Measurements from ENCODE around the gene SKOR1. TPM values are rescaled to one million over a fixed set of nuclear protein-coding genes. Genes with fewer than 3 reads are reported as not detected.

SKOR1 gene
- polyA plus RNA-seq, 1 of the 3 experiments (the other 2 are of a cell fraction), result 0.26 TPM

DNA sequence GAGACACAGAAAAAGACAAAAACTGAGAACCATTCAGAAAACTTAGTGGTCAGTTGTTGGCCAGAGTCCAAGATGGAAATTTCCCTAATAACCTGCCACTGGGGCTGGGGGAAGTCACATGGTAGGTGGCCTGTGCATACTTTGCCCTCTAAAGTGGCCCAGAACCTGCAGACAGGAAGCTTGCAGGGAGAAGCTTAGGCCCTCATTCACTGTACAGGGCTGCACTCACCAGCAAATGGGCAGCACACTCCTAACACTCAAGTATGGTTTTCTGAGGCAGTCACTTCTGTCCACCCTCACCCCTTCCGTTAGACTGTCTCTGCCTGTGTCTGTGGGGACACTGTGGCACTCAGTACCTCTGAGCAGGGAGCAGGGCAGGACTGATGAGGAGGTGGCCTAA, 29.0 kb downstream of the SKOR1 start:
- Histone ChIP-seq H3K27ac (ENCODE audit: low read depth in 2 of 2, low read length in 1 of 2) (no peak overlapping the region), H3K4me2 (no peak overlapping the region), H3K4me3 (ENCODE audit: low read depth in 2 of 2, low read length in 1 of 2) (no peak overlapping the region), H3K36me3 (replicated peaks in 1 of 2; ENCODE audit: control insufficient read depth in 1 of 2, insufficient read depth in 2 of 2, low read length in 1 of 2) (no peaks in the 10 kb centered on the region), H3K27me3 (ENCODE audit: insufficient read depth) (no peaks in the 10 kb centered on the region), H3K79me2 (ENCODE audit: insufficient read depth) (no peaks in the 10 kb centered on the region), H3F3A (replicated peaks; ENCODE audit: insufficient read depth) (no peaks in the 10 kb centered on the region), H3K9me2 (no peaks in the 10 kb centered on the region), H4K20me1 (ENCODE audit: insufficient read depth) (no peaks in the 10 kb centered on the region), H3K9me3 (no peaks in the 10 kb centered on the region), H2AFZ (ENCODE audit: low read depth) (no peak overlapping the region), H3K9ac (no peak overlapping the region), H3K4me1 (ENCODE audit: control insufficient read depth in 1 of 2, insufficient read depth in 2 of 2, low read depth in 1 of 2, low read length in 1 of 2) (peaks cover 0 to 7% of the 10 kb centered on the region in 2 experiments; a peak in 1 of 4 replicates)
- ChIA-PET POLR2A (no interaction called here), CTCF (interaction anchor here (1.0 to 4.2 kb wide), 5 partner anchors 9 to 362 kb away, joined by 3 to 31 read pairs (median 3); no protein-coding TSS in a partner anchor)
- DNase-seq, result no peak
- TF ChIP-seq FOXM1 (IDR thresholded peaks at IDR 0.05; ENCODE audit: low read depth), result no peak
- TF ChIP-seq EP300 (IDR thresholded peaks at IDR 0.05; ENCODE audit: borderline replicate concordance in 1 of 2, low read depth in 1 of 2, low read length in 1 of 2), result no peak
- TF ChIP-seq RXRA (IDR thresholded peaks at IDR 0.05; ENCODE audit: borderline replicate concordance, low read depth), result no peak
- no peak for TF ChIP-seq NRF1 (IDR thresholded peaks at IDR 0.05; ENCODE audit: low read depth, low read length)
- TF ChIP-seq GABPA (IDR thresholded peaks at IDR 0.05; ENCODE audit: low read depth), result no peak
- TF ChIP-seq, protein P1, sequence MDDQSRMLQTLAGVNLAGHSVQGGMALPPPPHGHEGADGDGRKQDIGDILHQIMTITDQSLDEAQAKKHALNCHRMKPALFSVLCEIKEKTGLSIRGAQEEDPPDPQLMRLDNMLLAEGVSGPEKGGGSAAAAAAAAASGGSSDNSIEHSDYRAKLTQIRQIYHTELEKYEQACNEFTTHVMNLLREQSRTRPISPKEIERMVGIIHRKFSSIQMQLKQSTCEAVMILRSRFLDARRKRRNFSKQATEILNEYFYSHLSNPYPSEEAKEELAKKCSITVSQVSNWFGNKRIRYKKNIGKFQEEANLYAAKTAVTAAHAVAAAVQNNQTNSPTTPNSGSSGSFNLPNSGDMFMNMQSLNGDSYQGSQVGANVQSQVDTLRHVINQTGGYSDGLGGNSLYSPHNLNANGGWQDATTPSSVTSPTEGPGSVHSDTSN (IDR thresholded peaks at IDR 0.05), result no peak
- no peak for TF ChIP-seq POLR2AphosphoS5 (IDR thresholded peaks at IDR 0.05; ENCODE audit: low read depth, low read length)
- TF ChIP-seq ELF1 (IDR thresholded peaks at IDR 0.05), result no peak
- no peak for TF ChIP-seq FOXJ3 (CRISPR knock-in tag; IDR thresholded peaks at IDR 0.05)
- TF ChIP-seq FOSL2 (IDR thresholded peaks at IDR 0.05; ENCODE audit: borderline replicate concordance, low read depth), result no peak
- no peak for TF ChIP-seq JUND (IDR thresholded peaks at IDR 0.05)
- no peak for TF ChIP-seq CHD2 (IDR thresholded peaks at IDR 0.05; ENCODE audit: low read length, partially characterized antibody)
- TF ChIP-seq, protein P2, sequence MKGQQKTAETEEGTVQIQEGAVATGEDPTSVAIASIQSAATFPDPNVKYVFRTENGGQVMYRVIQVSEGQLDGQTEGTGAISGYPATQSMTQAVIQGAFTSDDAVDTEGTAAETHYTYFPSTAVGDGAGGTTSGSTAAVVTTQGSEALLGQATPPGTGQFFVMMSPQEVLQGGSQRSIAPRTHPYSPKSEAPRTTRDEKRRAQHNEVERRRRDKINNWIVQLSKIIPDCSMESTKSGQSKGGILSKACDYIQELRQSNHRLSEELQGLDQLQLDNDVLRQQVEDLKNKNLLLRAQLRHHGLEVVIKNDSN (IDR thresholded peaks at IDR 0.05; ENCODE audit: borderline replicate concordance, low read depth), result no peak
- no peak for TF ChIP-seq MXI1 (IDR thresholded peaks at IDR 0.05; ENCODE audit: low read depth, low read length)
- TF ChIP-seq, protein P3, sequence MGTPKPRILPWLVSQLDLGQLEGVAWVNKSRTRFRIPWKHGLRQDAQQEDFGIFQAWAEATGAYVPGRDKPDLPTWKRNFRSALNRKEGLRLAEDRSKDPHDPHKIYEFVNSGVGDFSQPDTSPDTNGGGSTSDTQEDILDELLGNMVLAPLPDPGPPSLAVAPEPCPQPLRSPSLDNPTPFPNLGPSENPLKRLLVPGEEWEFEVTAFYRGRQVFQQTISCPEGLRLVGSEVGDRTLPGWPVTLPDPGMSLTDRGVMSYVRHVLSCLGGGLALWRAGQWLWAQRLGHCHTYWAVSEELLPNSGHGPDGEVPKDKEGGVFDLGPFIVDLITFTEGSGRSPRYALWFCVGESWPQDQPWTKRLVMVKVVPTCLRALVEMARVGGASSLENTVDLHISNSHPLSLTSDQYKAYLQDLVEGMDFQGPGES (IDR thresholded peaks at IDR 0.05; ENCODE audit: low read depth, low read length), result no peak
- TF ChIP-seq GATA2 (CRISPR knock-in tag; IDR thresholded peaks at IDR 0.05), result no peak
- no peak for TF ChIP-seq SMC3 (IDR thresholded peaks at IDR 0.05; ENCODE audit: low read depth, low read length)
- no peak for TF ChIP-seq TAF1 (IDR thresholded peaks at IDR 0.05; ENCODE audit: borderline replicate concordance, low read depth, low read length)
- 100% methylated on average over 1 of the region's 1 CpG for WGBS (ENCODE audit: low lambda C conversion rate)
